Measurements from ENCODE around the gene PUS7.

Gene PUS7

DNA sequence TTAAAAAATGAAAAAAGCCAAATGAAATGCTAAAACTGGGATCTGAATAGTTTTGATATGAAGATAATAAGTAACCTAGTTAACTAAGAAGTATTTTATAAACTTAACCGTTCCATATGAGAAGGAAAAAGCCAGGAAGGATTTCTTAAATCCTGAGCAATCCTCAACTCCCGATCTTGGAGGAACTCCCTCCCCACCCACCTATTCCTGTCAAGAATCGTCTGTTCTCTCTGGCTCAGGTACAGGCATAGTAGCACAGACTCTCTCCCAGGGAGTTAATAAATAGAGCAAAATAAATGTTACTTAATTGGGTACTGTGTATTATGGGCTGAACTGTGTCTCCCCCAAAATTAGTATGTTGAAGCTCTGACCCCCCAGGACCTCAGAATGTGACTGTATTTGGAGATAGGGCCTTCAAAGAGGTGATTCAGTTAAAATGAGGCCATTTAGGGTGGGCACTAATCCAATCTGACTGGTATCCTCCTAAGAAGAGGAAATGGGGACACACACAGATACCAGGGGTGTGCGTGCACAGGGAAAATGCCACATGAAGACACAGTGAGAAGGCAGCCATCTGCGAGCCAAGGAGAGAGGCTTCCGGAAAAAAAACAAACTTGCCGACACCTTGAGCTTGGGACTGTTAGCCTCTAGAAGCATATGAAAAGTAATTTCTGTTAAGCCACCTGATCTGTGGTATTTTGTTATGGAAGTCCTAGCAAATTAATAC is 28.7 kb downstream of the PUS7 start:
- DNase-seq (ENCODE audit: extremely low read depth, low read depth), result no peak
- no peak for TF ChIP-seq CTCF (IDR thresholded peaks at IDR 0.05; ENCODE audit: low read depth, low read length)

DNA sequence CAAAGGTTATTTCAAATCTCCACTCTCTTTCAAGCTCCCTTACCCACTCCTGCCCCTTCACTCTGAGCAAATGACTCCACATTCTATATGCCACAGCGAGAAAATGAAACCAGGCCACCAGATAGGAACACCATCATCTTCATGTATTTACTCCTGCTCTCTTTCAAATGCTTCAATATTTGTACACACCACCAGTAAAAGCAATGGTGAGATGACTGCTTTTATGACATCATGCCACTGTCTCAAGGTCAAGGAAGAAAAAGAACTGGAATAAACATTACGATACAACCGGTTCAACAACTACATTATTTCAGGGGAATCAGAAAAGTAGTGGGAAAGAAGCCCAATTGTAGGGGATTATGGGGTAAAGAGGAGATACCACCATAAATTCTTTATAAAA is 32.7 kb downstream of the PUS7 start:
- DNase-seq (ENCODE audit: extremely low read depth, low read depth), result no peak
- TF ChIP-seq CTCF (IDR thresholded peaks at IDR 0.05; ENCODE audit: low read depth, low read length), result no peak

DNA sequence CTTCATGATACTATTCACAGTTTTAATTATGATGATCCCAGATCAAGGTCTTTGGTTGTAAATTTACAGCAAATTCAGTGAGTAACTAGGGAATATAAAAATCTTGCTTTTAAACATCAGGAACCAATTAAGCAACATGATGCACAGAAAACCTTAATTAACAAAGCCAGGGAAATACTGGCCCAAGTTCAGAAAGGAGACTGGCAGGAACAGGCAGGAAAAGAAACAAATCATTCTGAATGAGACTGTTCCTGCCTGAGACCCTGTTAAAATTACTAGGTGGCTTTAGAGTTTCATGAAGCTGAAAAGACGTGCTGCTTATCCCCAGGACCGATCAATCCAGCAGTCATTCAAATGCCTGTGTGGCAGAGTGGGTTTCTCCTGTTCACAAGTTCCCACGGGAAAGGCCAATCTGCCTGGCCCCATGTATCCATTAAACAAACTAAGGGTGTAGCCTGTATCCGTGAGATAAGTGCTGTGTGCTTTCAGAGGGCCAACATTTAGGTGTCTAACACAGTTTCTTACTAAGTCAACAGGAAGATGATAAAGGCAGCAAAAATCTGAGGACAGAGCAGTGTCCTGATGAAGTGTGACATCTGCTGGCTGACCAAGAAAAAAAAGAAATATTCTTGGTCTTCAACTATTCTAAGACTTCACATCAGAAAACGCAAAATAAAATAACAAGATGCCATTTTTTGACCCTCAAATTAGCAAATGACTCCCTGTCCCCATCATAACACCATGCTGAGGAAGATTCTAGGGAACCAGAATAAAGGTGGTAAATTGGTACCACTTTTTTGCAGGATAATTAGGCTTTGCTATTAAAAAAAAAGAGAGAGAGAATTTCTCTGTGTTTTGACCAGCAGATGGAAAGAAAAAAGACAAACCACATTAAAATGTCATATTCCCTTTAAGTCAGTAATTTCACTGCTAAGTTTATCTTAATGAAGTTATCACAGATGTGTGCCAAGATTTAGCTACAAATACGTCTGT is 34.2 kb downstream of the PUS7 start:
- peak; percentile 61 for DNase-seq (ENCODE audit: extremely low read depth, low read depth)
- peak; percentile 49 for TF ChIP-seq CTCF (IDR thresholded peaks at IDR 0.05; ENCODE audit: low read depth, low read length)

GRCh38 chr7:105480931-105481330 is 41.1 kb downstream of the PUS7 start:
- TF ChIP-seq CTCF (IDR thresholded peaks at IDR 0.05; ENCODE audit: low read depth, low read length), result no peak
- DNase-seq (ENCODE audit: extremely low read depth, low read depth), result no peak

GRCh38 chr7:105478606-105479005 is 43.5 kb downstream of the PUS7 start:
- no peak for TF ChIP-seq CTCF (IDR thresholded peaks at IDR 0.05; ENCODE audit: low read depth, low read length)
- no peak for DNase-seq (ENCODE audit: extremely low read depth, low read depth)

GRCh38 chr7:105477908-105478307 is 44.2 kb downstream of the PUS7 start:
- no peak for TF ChIP-seq CTCF (IDR thresholded peaks at IDR 0.05; ENCODE audit: low read depth, low read length)
- no peak for DNase-seq (ENCODE audit: extremely low read depth, low read depth)

DNA sequence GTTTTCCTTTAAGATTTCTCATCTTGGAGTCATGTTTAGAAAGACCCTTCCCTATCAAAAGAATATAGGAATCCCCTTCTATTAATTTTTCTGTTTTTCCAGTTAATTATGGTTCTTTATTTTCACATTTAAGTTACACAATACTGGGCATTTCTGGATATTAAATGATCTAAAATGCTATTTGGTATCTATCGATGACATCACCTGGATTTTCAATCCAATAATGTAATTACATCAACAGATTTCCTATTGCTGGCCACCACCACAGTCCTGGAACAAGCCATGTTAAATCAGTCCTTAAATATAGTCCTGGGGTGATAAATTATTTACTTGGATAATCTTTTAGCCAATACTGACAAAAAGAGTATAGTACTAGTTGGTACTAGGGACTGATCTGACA is 48.0 kb downstream of the PUS7 start:
- no peak for DNase-seq (ENCODE audit: extremely low read depth, low read depth)
- no peak for TF ChIP-seq CTCF (IDR thresholded peaks at IDR 0.05; ENCODE audit: low read depth, low read length)

All from AG09319 (cell line).